GM18499 (cell line): ENCODE measurements around the gene IGFBPL1.
"Not testable (repeated sequence)": the region's sequence is repeated elsewhere in the genome, so short reads cannot be mapped to it uniquely, and the experiment has no call there.

Source experiments
- ATAC-seq: cut with Tn5 transposase; IDR thresholded peaks from one replicate; pipeline ENCODE4 v1.9.1; 2021; ENCODE audit warnings: moderate number of reproducible peaks; ENCODE audit not compliant: insufficient read depth, unreplicated experiment

IGFBPL1 gene, protein sequence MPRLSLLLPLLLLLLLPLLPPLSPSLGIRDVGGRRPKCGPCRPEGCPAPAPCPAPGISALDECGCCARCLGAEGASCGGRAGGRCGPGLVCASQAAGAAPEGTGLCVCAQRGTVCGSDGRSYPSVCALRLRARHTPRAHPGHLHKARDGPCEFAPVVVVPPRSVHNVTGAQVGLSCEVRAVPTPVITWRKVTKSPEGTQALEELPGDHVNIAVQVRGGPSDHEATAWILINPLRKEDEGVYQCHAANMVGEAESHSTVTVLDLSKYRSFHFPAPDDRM

GRCh38 chr9:38423973-38424843 lies at the start of gene IGFBPL1:
TSS of gene IGFBPL1 (minus strand) at chr9:38424454. CDS start at chr9:38424424, 30 bp downstream.
- ATAC-seq: no peak

- ATAC-seq: not testable (repeated sequence)
Observed at GRCh38 chr9:38472583-38473249, 48.5 kb upstream of the IGFBPL1 start.

GRCh38 chr9:38467404-38467803 lies 43.1 kb upstream of the IGFBPL1 start:
- no peak for ATAC-seq

DNA sequence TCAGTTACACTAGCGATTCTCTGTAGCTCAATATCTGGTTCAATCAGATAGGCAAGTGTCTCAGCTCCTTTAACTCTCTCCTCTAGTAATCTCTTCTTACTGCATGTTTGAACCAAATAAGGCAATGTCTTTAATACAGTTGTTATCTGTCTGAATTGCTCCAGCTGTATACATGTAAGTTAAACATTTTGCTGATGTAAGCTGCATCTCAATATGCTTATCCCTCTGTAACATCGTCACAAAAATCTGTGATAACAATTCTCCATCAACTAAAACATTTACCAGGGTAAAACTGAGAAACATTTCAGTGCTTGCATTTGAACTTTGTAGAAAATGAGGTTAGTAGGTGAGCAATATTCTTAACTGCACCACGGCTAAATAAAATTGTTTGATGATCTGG lies 29.6 kb upstream of the IGFBPL1 start:
- ATAC-seq: no peak

GRCh38 chr9:38451162-38451561 lies 26.9 kb upstream of the IGFBPL1 start:
- no peak for ATAC-seq

DNA sequence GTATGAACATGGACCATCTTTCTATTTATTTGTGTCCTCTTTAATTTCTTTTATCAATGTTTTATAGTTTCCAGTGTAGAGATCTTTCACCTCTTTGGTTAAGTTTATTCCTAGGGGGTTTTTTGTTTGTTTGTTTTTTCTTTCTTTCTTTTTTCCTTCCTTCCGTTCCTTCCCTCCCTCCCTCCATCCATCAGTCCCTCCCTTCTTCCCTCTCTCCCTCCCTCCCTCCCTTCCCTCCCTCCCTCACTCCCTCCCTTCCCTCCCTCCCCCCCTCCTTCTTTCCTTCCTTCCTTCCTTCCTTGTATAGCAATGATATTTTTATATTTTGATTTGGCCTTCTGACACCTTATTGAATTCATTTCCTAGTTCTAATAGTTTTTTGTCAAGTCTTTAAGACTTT lies 23.4 kb upstream of the IGFBPL1 start:
- ATAC-seq: no peak

DNA sequence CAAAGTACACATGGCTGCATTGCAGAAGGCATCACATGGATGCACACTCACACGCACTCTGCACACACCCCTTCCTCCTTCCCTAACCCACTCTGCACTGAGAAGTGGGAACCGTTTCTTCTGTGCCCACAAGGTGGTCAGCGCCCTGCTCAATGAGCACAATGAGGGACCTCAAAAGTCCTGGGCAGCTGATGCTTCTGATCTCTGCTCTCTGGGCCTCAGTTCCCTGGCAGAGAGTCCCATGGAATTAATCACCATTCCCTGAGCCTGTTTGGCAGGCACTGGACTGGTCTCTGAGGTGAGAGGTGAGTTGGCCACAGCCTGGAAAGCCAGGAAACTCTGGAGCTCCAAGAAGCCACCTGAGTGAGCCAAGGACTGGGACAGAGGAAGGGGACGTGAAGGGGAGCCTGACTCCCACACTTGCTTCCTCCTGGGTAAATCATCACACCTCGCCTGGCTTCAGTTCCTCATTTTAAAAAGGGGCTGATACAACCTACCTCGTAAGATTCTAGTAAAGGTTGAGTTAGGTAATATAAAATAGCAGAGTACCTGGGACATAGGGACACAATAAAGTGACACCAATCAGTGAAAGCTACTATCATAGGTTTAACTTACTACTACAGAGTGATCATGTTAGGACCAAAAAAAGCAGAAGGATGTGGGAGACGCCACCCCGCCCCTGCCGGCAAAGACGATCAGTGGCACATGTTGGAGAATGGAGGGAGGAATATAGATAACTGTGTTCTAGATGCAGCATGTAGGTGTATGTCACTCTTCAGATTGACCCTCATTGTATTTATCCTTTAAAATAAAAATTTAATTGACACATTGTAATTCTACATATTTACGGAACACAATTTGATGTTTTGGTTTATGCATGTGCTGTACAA lies 21.1 kb upstream of the IGFBPL1 start:
- ATAC-seq: peak; percentile 54

- ATAC-seq: no peak
Observed at GRCh38 chr9:38443597-38443996, 19.3 kb upstream of the IGFBPL1 start.

DNA sequence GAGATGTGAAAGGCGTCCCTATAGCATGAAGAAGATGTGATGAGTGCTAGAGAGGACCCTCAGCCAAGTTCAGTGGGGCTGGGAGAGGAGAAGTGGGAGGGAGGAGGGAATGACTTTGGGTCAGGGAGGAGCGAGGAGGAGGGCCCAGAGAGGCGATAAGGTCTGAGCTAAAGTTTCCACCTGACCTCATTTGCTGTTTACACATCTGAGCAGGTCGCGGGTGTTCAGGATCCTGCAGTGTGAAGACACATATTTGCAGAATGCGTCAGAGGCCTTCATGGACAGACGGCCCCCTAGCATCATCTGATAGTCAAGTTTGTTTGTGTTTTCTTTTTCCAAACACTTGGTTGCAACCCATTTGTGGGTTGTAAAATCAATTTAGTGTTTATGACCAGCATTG lies 18.9 kb upstream of the IGFBPL1 start:
- no peak for ATAC-seq

DNA sequence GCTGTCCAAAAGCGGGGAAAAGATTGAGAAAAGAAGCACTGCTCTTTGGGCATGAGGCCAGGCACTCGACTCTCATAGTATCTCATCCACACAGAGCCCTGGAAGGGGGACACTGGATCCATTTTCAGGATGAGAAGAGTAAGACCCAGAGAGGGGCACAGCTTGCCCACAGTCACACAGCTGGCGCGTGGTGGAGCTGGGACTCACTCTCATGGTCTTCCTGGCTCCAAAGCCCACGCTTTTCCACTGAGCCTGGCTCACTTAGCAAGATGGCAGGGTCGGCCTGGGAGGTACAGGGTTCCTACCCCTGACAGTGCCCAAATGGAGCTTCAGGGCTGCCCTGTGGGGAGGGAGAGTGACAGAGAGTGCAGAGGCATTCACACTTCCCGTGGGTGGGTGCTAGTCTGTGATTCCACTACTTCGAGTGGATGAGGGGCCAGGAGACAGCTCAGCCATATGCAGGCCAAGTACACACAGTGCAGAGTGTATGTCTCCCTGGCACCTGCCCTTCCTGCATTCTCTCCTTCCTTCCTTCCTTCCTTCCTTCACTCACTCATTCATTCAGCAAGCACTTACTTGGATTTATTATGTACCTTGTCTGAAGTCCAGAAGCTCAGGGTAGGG lies 18.3 kb upstream of the IGFBPL1 start:
- ATAC-seq: no peak

DNA sequence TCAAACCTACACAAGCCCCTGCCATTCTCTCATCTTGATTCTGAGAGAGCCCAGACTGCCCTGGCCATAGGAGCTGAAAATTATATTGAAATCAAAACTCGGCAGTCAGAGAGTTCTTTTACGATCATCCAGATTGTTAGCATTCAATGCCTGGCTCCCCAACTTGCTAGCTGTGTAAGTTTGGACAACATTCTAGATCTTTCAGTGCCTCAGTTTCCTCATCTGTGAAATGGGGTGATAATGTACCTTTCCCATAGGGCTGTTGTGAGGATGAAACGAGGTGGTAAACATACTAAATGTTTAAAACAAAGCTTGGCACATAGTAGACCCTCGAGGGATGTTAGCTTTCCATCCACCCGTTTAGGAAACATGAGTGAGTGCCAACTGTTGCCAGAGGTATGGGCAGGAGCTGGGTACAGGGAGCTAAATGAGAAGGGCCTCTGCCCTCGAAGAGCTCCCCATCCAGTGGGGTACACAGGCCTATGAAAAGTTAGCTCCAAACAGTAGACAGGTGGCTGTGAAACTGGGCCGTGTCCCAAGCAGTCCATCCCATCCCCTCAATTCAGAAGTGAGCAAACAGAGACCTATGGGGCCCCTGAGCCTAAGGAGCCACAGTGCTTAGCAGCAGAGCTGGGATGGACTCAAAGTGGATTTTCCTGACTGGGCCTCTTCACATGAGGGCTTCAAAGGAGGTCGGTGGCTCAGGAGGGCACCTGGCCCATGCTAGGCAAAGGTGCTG lies 17.3 kb upstream of the IGFBPL1 start:
- ATAC-seq: no peak

DNA sequence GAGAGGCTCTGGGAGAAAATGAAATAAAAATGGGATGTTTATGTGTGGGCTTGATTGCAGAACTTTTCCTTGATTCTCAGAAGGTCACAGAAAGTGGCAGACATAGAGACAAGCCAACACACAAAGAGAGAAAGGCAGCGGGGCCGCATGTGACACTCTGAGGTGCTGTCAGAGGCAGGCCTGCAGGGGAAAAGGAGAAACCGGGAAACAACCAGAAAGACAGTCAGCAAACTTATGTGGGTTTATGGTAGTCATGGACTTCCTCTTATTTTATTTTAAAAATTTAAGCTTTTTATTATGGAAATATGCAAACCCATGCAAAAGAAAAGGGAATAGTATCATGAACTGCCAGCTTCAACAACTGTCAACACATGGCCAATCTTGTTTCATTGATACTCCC lies 16.3 kb upstream of the IGFBPL1 start:
- ATAC-seq: no peak

GRCh38 chr9:38439916-38440301 lies 15.7 kb upstream of the IGFBPL1 start:
- no peak for ATAC-seq

DNA sequence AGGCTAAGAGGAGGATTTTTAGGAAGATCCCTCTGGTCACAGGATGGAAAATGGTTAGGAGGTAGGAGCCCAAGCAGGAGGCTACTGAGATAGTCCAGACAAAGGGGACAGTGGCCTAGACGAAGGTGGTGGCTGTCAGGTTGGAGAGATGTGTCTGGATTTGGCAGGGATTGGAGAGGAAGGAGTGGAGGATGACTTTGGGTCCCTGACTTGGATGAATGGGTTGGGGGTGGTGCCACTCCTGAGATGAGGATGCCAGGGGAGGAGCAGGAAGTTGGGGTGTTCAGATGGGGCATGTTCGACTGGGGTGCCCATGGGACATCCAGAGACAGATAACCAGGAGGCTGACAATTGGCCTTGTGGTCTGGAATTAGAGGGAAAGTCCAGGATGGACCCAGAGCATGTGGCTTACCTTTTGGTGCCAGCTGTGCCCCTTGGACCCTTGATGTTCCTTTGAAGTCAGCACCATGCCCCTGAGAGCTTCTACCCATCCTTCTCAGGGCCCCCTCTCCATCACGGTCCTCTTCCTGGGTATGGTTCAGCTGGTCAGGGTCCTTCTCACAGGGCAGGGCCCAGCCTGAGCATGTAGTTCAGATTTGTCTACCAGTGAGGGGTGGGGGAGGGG lies 15.1 kb upstream of the IGFBPL1 start:
- no peak for ATAC-seq

GRCh38 chr9:38437193-38437823 lies 13.1 kb upstream of the IGFBPL1 start:
- ATAC-seq: no peak

GRCh38 chr9:38436708-38437107 lies 12.5 kb upstream of the IGFBPL1 start:
- ATAC-seq: no peak

- no peak for ATAC-seq
Observed at GRCh38 chr9:38435521-38435920, 11.3 kb upstream of the IGFBPL1 start.

DNA sequence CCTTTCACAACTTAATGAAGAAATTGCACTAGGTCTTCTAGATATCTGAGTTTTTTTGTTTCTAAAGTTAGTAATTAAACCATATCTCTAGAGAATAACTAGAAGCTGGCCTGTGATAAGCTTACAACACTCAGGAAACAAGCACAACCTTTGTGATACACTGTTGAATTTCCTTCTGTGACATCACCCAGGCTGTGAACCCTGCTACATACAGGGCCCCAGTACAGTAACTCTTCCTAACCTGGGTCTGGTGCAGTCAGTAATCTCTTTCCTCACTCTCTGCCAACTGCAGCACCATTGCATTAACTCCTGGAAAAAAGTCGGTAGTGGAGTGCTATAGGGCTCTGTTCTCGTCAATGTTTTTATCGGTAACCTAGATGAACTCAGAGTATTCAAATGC lies 10.6 kb upstream of the IGFBPL1 start:
- ATAC-seq: no peak
